Vagina (tissue), 2 donors: ENCODE measurements around the gene TAX1BP3.

Experiments used
- POLR2A ChIP-seq, 2 donors: fragments of 450-650 bp; IDR thresholded peaks; one replicate each; pipeline ENCODE4 v1.6.1; 2017; ENCODE audit warnings: antibody characterized with exemption in 2 of 2, mild to moderate bottlenecking in 2 of 2, moderate library complexity in 2 of 2
- POLR2AphosphoS5 ChIP-seq, 2 donors: sonication (generic); formaldehyde crosslinking; IDR thresholded peaks; one replicate each; pipeline ENCODE4 v1.9.0; 2017; ENCODE audit warnings: antibody characterized with exemption in 2 of 2, mild to moderate bottlenecking in 2 of 2, low read depth in 1 of 2; ENCODE audit not compliant: insufficient read depth in 1 of 2

DNA sequence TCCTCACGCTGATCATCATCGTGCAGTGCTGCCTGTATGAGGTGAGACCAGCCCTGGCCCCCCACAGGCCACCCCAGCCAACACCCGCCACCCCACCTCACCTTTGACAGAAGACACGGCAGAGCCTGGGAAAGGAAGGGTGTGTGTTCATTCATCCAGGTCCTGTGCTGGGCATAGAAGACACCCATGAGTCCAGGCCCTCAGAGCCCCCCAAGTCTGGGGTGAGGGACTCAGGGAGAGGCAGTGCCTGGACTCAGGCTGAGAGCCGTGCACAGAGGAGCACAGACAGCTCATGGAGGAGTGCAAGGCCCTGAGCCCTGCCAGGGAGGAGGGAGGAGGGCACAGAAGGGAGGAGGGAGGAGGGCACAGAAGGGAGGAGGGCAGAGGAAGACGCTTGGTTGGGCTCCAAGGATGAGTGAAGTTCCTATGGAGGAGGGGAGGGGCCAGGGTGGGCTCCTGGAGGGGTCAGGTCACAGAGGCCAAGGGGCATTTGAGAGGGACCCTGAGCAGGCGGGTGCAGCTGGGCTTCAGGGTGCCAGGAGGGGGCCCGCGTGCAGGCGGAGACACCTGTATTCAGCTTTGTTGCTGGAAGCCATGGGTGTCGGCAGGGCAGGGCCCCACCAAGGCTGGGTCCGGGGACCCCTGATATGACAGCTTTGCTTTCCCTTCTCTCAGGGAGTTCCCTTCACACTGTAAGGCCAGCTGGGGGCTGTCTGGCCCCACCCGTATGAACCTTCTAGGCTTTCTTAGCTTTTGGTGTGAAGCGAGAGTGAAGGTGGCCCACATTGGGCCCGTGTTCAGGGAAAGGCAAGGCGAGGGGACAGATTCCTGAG, 11.4 kb downstream of the TAX1BP3 start:
- no peak for TF ChIP-seq POLR2A (IDR thresholded peaks at IDR 0.05)
- TF ChIP-seq POLR2AphosphoS5 (IDR thresholded peaks at IDR 0.05; ENCODE audit: insufficient read depth in 1 of 2, low read depth in 1 of 2) = no peak
